Measurements from ENCODE around the gene DYNLT1. TPM values are rescaled to one million over a fixed set of nuclear protein-coding genes. Genes with fewer than 3 reads are reported as not detected.

Gene DYNLT1
- total RNA-seq, result 57.6 and 81.2 TPM in 2 replicates

DNA sequence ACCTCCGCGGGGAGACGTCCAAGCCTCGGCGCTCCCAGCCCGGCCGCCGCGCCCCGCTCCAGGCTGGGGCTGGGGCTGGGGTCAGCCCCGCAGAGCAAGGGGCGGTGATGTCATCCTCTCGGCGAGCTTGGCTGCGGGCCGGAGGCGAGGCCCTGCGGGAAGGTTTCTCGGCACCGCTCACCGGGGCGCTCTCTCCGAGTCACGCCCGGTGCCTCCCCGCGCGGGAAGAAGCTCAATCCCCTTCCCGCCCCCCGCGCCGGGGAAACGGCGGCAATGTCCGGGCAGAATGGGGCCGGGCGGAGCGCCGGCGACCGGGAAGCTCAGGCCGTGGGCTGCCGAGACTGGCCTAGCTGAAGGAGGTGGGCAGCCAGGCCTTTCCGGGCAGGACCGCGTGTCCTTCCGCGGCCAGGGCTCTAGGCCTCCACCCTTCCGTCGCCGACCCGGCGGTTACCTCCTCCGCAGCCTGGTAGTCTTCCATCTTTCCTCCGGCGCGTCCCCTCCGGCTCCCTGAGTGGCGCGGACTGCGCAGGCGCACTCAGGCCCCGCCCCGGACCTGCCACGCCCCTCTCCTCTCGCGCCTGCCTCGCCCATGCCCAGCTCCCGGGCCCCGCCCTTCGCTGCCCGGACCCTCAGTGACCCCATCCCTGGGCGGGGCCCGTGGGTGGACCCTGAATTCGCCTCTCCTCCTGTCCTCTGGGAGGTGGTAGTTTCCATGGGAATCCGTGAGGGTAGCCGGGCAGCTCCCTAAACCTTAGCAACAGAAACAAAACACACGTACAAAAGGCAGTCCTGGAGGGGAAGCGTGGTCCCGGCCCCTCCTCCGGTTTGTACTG lies at the start of gene DYNLT1:
Gene DYNLT1, minus strand, starts transcription at position 513 of the 833 bp plus-strand sequence. Its CDS starts 35 bp downstream, at position 478.

DNA sequence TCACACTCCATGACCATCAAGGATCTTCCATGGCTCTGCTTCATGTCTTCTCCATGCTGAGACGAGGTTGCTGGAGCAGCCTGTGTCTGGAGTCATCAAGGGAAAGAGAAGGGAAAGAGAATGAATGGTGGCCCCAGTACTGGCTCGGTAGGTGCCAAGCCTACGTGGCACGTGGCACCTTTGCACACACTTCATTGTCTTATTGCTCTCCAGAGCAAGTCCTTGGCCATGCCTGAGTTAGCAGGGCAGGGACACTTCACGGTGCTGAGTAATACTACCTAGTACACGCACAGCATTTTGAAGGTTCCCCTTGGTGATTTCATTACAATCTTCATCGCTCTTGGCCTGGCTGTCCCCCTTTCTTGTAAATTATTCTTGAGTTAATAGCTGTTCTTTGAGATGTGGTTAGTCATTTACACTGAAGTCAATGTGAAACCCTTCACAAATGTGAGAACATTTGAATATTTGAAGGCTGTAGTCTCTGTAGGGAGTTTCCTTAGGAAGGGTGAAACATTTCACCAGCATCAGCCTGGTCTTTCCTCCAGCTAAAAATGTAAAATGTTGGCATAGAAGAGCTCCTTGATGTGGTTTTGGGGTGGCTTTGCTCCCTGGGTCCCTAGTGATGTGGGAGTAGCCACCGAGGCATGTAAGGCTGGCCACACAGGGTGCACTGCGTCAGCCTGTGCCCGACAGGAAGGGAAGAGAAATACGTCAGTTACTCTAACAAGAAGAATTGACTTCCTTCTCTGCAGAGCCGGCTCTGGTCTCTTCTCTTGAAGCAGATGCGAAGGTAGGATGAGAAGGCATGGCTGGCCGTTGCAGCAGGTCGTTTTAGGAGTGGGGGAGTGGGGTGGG lies 5.0 kb upstream of the DYNLT1 start, which contains the start of gene SYTL3:
Gene SYTL3, plus strand, starts transcription at position 766 of the 855 bp plus-strand sequence. CDS start 13,215 bp downstream, outside the sequence.

Other genes with a start within 250 kb of the DYNLT1 start
- gene TMEM181, start 84.7 kb downstream of the DYNLT1 start, total RNA-seq, result 41.1 and 45.2 TPM in 2 replicates
- 1.7 and 2.8 TPM in 2 replicates for gene SYTL3, start 5.3 kb upstream of the DYNLT1 start, total RNA-seq
- 43.0 and 58.9 TPM in 2 replicates for gene EZR, start 174.6 kb upstream of the DYNLT1 start, total RNA-seq